GM12878 (cell line): ENCODE data around the gene ANAPC16. TPM values are rescaled to one million over a fixed set of nuclear protein-coding genes. Genes with fewer than 3 reads are reported as not detected.

ENCODE experiments used
- ATAC-seq: fragments of 200-7000 bp; cut with Tn5 transposase; 3 replicates; pipeline ENCODE4 v1.9.1; 2020; ENCODE audit warnings: mild to moderate bottlenecking, moderate library complexity
- BruUV-seq: library from RNA; stranded (reverse); fragments of 400-500 nt; replicated peaks from 2 replicates; lab custom pipeline; 2021; lab: Mats Ljungman, UMichigan
- CTCF ChIA-PET: fragments of 300-600 bp; sonication (Branson Sonifier 250); formaldehyde crosslinking; extraction: SDS; loops from one replicate; lab custom pipeline; 2021; ENCODE audit warnings: inconsistent platforms; lab: Yijun Ruan, JAX
- POLR2A ChIA-PET: fragments of 350-600 bp; formaldehyde crosslinking; extraction: SDS; loops from one replicate; lab custom pipeline; 2021; ENCODE audit warnings: inconsistent platforms; lab: Charles Lee
- RAD21 ChIA-PET: fragments of 300-600 bp; sonication (Branson Sonifier 250); formaldehyde crosslinking; loops from one replicate; lab custom pipeline; 2023; ENCODE audit warnings: antibody characterized with exemption; ENCODE audit not compliant: unreplicated experiment; lab: Charles Lee
- SMC1A ChIA-PET: fragments of 300-600 bp; sonication (Branson Sonifier 250); formaldehyde crosslinking; loops from one replicate; lab custom pipeline; 2023; ENCODE audit not compliant: unreplicated experiment, uncharacterized antibody; lab: Charles Lee
- DNase-seq: peaks from one replicate; pipeline ENCODE4 v3.0.0-alpha.2; 2011; ENCODE audit warnings: low read depth, low spot score
- FAIRE-seq: peaks from 3 replicates; lab custom pipeline; 2011; peaks lifted over from hg19 to GRCh38; lab: Jason Lieb, UNC
- H2AFZ ChIP-seq: 2 replicates; pipeline ENCODE4 v1.6.0; 2011; ENCODE audit warnings: low read depth, low read length, control low read depth; ENCODE audit not compliant: control insufficient read depth
- H3K27ac ChIP-seq: 2 replicates; pipeline ENCODE4 v1.5.1; 2011; ENCODE audit warnings: control low read depth; ENCODE audit not compliant: control insufficient read depth, insufficient read depth
- H3K27me3 ChIP-seq, 2 experiments: replicated peaks in 1 of 2; 2 replicates each; pipeline versions ENCODE4 v1.6.0 to v1.6.1; 2011; ENCODE audit warnings: low read length in 1 of 2; ENCODE audit not compliant: control insufficient read depth in 2 of 2, insufficient read depth in 2 of 2
- H3K36me3 ChIP-seq, 2 experiments: 2 replicates each; pipeline ENCODE4 v1.5.1; 2011; ENCODE audit warnings: low read length in 1 of 2; ENCODE audit not compliant: control insufficient read depth in 2 of 2, insufficient read depth in 2 of 2
- H3K4me1 ChIP-seq: 2 replicates; pipeline ENCODE4 v1.6.1; 2011; ENCODE audit warnings: mild to moderate bottlenecking, low read length, moderate library complexity, mixed read lengths; ENCODE audit not compliant: control insufficient read depth, insufficient read depth
- H3K4me2 ChIP-seq: 2 replicates; pipeline ENCODE4 v1.6.0; 2011; ENCODE audit warnings: control low read depth; ENCODE audit not compliant: control insufficient read depth, insufficient read depth
- H3K4me3 ChIP-seq: fragments of 200-600 bp; sonication (generic); 2 replicates; pipeline ENCODE4 v1.5.1; 2016
- H3K79me2 ChIP-seq: 2 replicates; pipeline ENCODE4 v1.6.0; 2011; ENCODE audit warnings: low read length; ENCODE audit not compliant: control insufficient read depth, insufficient read depth
- H3K9ac ChIP-seq: 2 replicates; pipeline ENCODE4 v1.8.0; 2011; ENCODE audit warnings: low read length, control low read depth, mixed read lengths; ENCODE audit not compliant: control insufficient read depth, insufficient read depth
- H3K9me3 ChIP-seq: replicated peaks from 3 replicates; pipeline ENCODE4 v1.5.1; 2011; ENCODE audit warnings: mild to moderate bottlenecking, low read length; ENCODE audit not compliant: control insufficient read depth, insufficient read depth
- H4K20me1 ChIP-seq: 2 replicates; pipeline ENCODE4 v1.6.0; 2011; ENCODE audit not compliant: control insufficient read depth, insufficient read depth
- CBFB ChIP-seq: IDR thresholded peaks from 2 replicates; pipeline ENCODE4 v1.6.1; 2016; ENCODE audit warnings: antibody characterized with exemption, low read depth
- MXI1 ChIP-seq: fragments of 150-350 bp; IDR thresholded peaks from 2 replicates; pipeline ENCODE4 v1.6.1; 2011; ENCODE audit warnings: low read depth, mild to moderate bottlenecking, inconsistent platforms, low read length, improper control_type of control experiment
- POLR2A ChIP-seq: IDR thresholded peaks from 2 replicates; pipeline ENCODE4 v1.6.1; 2011; ENCODE audit warnings: low read depth, mild to moderate bottlenecking, low read length
- RUNX3 ChIP-seq: IDR thresholded peaks from 2 replicates; pipeline ENCODE4 v1.6.1; 2012; ENCODE audit warnings: low read length, inconsistent platforms
- SKIL ChIP-seq: fragments of 450-650 bp; IDR thresholded peaks from 2 replicates; pipeline ENCODE4 v1.6.1; 2017; ENCODE audit warnings: mild to moderate bottlenecking, low read depth, inconsistent platforms; ENCODE audit not compliant: poor library complexity, severe bottlenecking
- WGBS: methylation state at CpG from one replicate; pipeline ENCODE4 v1.1.6; 2016; ENCODE audit warnings: low lambda C conversion rate; ENCODE audit not compliant: insufficient replicate concordance, insufficient coverage; ENCODE audit errors: missing lambda C conversion rate; 5-methylcytosine and 5-hydroxymethylcytosine counted together
- in situ Hi-C: fragments of 300-500 bp; cut with MboI; formaldehyde crosslinking; loops from 9 replicates; pipeline ENCODE4 v1.14.3; 2018; ENCODE audit warnings: mixed read lengths
- intact Hi-C: fragments of 100-400 bp; cut with micrococcal nuclease; formaldehyde crosslinking; loops from one replicate; pipeline ENCODE4 v1.14.2; 2022; ENCODE audit not compliant: unreplicated experiment
- polyA plus RNA-seq, 11 experiments: library from polyadenylated mRNA; depleted of rRNA in 4 of 11; unstranded in 6 of 11; stranded (reverse) in 5 of 11; fragments of >200 nt; fragmentation: Nextera tagmentation in 4 of 11; fragmentation: Illumina TruSeq in 1 of 11; extraction: Ambion mirVana in 4 of 11; extraction: Trizol in 1 of 11; gene quantifications; 1 replicate in 1 of 11; 2 replicates in 10 of 11; pipeline versions ENCODE4 v1.2.1 to v1.2.3, GENCODE V29; 2011 to 2016; ENCODE audit warnings: inconsistent platforms in 2 of 11, missing spikeins in 2 of 11, low read depth in 1 of 11
- total RNA-seq, 4 experiments: library from RNA; depleted of rRNA in 3 of 4; stranded (reverse); fragments of >200 nt in 3 of 4; fragmentation: Illumina TruSeq in 1 of 4; extraction: Trizol in 1 of 4; gene quantifications; 2 replicates each; pipeline versions ENCODE4 v1.2.1 to v1.2.3, GENCODE V29; 2013 to 2021

The ANAPC16 gene
- total and polyA plus RNA-seq, 10 of the 15 experiments (the other 5 are each of a cell fraction or from before 2014, with no cell fraction given): 66.9 to 208 (median 134) TPM

GRCh38 chr10:72218726-72219125 lies 2.9 kb downstream of the ANAPC16 start:
- Histone ChIP-seq H3K27me3 (no peaks in the 10 kb centered on the region), H2AFZ (no peak overlapping the region; the same call in none of the 2 replicates), H3K4me3 (peak overlapping the region; percentile 56), H3K4me1 (peaks cover 36% of the 10 kb centered on the region), H3K79me2 (peaks cover 70% of the 10 kb centered on the region), H4K20me1 (no peaks in the 10 kb centered on the region), H3K9me3 (no peaks in the 10 kb centered on the region), H3K4me2 (peak overlapping the region; percentile 89), H3K36me3 (peaks cover 0 to 3% of the 10 kb centered on the region in 2 experiments; a peak in 2 of 4 replicates), H3K27ac (peak overlapping the region; percentile 96), H3K9ac (peak overlapping the region; percentile 86)
- TF ChIP-seq RUNX3: no peak
- TF ChIP-seq CBFB: no peak
- no peak for TF ChIP-seq MXI1
- TF ChIP-seq POLR2A: no peak
- TF ChIP-seq SKIL: peak; percentile 10
- SMC1A ChIA-PET: interaction anchor here (0.8 to 9.4 kb wide), 32 partner anchors 10 to 169 kb away, joined by 3 to 122 read pairs (median 5); no protein-coding TSS in a partner anchor
- CTCF ChIA-PET: interaction anchor here (0.7 to 9.7 kb wide), 17 partner anchors 10 to 261 kb away, joined by 3 to 127 read pairs (median 8); no protein-coding TSS in a partner anchor
- POLR2A ChIA-PET: interaction anchor here (0.5 to 6.9 kb wide), 20 partner anchors 25 to 241 kb away, joined by 3 to 82 read pairs (median 4); no protein-coding TSS in a partner anchor
- 0% methylated on average over 2 of the region's 2 CpGs for WGBS
- in situ Hi-C loops: loop anchor here (5.0 kb wide), 1 partner anchor 166 kb away; no protein-coding TSS in a partner anchor
- no peak for ATAC-seq
- intact Hi-C loops: loop anchor here (2.0 to 5.0 kb wide), 6 partner anchors 44 to 321 kb away; no protein-coding TSS in a partner anchor
- no peak for DNase-seq
- peak; percentile 54 for FAIRE-seq
- RAD21 ChIA-PET: interaction anchor here (0.7 to 10.2 kb wide), 21 partner anchors 10 to 170 kb away, joined by 3 to 129 read pairs (median 5); no protein-coding TSS in a partner anchor
- TSS peak; percentile 37 for BruUV-seq
